Midbrain (tissue), 1 donor: ENCODE data around the gene PIM1.
A peak's percentile ranks its signal among the peaks of the same experiment; 100 is the strongest.
"Not testable (repeated sequence)": the region's sequence is repeated elsewhere in the genome, so short reads cannot be mapped to it uniquely, and the experiment has no call there.

Experiments
- DNase-seq: peaks from one replicate; lab custom pipeline; 2025; lab: John Stamatoyannopoulos, UW

The PIM1 gene

DNA sequence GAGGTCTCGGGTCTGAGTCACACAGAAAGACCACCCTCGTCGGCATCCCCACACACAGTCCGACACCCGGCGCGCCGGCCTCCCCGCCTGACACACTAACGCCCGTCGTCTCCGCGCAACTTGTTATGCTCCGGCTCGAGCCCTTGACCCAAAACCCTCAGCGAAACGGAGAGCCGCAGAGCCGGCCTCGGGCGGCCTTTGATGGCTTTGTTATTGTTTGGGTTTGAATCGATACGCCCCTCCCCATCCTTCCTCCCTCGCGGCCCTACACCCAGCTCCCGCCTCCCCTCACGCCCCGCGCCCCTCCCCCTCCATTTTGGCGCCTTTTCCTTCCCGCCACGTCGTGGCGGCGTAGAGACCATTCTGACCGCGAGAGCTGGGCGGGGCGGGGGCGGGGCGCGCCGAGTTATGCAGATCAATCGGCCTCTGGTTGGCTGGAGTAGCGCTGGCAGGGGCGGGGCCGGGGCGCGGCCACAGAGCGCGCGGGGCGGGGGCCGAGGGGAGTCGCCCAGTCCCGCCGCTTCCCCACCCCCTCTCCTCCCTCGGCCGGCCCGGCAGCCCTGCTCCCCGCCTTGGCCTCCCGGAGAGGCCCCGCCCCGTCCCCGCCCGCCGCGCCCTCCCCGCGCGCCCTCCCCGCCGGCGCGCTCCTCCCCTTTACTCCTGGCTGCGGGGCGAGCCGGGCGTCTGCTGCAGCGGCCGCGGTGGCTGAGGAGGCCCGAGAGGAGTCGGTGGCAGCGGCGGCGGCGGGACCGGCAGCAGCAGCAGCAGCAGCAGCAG lies at the start of gene PIM1:
TSS of gene PIM1 (plus strand) at position 657 of the 777 bp plus-strand sequence. CDS start 424 bp downstream, outside the sequence.
- DNase-seq: peak; percentile 98

DNA sequence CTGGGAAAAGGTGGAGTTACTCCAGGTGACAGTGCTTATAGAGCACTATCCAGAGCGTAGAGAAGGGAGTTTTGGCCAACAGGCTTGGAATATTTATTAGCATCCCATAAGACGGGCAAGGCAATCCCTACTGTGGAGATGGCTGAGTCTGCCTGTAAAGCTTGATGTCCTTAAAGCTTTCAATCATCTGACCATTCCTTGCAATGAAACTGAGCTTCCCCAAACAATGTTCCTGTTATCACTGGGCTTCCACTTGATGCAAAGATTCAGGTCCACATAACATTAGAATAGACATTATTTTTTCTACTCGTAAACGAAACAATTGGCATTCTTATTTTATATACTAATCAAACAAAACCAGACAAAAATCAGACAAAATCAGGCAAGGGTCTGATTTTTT lies 48.4 kb upstream of the PIM1 start:
- no peak for DNase-seq

GRCh38 chr6:37122861-37123260 lies 47.1 kb upstream of the PIM1 start:
- no peak for DNase-seq

DNA sequence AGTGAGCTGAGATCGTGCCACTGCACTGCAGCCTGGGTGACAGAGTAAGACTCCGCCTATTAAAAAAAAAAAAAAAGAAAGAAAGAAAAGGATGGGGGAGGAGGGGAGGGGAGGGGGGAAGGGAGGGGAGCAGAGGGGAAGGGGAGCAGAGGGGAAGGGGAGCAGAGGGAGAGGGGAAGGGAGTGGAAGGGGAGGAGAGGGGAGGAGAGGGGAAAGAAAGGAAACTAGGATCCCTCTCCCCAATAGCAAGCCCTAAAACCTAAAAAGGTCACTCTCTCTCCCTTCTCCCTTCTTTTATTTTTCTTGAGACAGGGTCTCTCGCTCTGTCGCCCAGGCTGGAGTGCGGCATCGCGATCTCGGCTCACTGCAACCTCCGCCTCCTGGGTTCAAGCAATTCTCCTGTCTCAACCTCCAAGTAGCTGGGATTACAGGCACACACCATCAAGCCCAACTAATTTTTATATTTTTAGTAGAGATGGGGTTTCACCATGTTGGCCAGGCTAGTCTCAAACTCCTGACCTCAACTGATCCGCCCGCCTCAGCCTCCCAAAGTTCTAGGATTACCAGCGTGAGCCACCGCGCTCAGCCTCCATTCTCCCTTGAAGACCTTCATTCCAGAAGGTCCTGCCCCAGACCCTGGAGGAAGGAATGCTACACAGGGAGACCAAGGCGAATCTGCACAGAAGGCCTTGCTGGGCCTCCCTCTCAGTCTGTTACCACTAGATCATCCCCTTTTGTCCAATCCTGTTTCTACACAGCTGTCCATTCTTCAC lies 45.8 kb upstream of the PIM1 start:
- no peak for DNase-seq

DNA sequence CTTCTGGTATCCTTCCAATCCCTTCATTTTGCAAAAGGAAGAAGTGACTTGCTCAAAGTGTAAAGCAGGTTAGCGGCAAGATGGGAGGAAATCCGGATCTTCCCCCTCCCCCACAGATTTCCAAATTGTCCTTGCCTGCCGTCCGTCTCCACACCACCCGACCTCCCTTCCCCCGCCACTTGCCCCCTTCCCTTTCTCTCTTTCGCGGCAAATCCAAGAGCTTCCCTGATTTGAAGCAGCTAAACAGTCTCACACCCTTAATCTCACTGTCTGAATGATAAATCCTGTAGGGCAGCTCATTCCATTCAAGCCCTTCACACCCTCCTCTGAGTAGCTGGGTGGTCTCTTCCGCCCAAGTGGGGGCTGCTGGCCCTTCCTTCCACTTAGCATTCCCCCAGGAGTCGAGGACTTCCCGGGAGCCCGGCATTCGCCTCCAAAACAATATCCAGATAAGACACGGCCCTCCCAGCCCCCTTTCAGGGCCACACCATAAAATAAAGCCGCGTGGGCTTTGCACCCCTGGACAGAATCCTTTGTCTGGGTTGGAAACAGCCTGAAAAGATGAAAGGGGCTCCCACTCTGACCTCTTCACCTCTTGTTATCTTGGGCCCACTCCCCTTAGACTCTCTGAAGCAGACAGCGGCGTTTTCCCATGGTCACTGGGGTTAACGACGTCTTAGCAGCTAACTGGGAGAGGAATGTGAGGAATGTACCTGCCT lies 44.0 kb upstream of the PIM1 start:
- DNase-seq: no peak

DNA sequence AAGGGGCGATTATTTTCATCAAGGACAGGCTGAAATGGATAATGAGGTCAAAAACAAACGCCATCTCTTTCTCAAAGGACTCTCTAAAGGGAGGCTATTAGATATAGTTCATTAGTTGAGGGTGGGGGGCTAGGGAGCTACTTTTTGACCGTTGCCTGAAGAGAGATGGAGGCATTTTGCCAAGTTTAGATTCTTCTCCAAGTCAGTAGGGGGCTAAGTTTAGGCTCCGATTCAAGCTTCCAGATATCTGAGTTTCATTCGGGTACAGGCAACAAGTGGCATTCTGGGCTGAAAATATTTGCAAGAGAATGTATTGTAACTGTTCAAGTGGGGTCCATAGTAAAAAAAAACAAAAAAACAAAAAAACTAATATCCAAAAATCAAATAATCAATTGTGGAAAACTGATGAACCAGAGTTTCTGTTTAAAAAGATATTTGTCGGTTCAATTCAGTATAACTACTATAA lies 43.4 kb upstream of the PIM1 start:
- DNase-seq: no peak

DNA sequence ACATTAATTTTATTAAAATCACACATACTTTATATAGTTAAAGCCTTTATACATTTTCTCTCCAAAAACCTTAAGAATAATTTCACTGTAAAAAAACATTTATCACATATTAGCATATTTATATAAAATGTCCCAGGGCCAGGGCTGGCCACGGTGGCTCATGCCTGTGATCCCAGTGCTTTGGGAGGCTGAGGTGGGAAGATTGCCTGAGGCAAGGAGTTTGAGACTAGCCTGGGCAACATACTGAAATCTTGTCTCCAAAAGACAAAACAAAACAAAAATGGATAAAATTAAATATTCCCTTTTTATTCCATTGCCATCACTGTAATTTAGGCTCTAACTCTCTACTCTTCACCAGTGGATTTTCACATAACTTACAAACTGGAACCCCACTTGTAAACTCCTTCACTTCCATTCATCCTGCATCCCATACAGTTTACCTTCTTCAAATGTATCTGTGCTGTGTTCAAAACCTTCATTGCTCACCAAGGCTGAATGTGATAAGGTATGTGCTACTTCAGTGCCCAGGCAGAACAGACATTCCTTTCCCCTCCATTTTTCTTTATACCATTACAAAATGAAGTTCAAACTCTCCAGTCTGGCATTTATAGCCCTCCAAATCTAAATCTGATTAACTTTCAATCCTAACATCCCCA lies 42.9 kb upstream of the PIM1 start:
- DNase-seq: no peak

DNA sequence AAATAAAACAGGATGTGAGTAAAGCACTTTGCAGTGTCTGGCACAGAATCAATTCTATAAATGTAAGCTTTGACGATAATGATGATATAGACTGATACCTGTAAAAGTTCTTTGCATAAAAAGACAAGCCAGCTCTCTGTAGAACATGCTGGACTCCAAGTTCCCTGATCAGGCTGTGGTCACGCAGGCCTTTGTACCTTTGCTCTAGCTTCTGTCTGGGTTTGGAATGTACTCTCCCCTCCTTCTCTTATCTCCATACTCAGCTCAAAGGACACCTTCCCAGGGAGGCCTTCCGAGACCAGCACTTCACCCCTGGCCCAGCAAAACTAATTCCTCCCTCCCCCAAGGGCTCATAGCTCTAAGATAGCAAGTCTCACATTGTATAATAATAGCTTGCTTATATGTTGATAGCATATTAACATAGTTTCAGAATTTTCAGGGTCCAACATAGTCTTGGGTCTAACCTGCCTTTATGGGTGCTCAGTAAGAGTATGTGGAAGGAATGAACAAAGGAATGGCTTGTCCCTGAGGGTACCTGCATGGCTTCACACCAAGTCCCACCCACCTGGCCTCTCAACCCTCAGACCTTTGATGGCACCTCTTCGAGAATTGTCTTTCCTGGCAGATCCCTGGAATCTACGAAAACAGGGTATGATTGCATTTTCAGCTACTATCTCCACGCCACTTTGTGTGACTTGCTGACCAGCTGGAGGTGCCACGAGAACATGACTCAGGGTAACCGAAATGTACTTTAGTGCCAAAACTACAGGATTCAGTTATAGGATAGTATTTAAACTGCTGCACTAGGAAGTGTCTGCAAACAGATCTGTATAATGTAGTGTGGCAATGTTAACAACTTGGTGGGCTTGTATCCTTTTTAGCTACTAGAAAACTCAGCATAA lies 41.7 kb upstream of the PIM1 start:
- no peak for DNase-seq

DNA sequence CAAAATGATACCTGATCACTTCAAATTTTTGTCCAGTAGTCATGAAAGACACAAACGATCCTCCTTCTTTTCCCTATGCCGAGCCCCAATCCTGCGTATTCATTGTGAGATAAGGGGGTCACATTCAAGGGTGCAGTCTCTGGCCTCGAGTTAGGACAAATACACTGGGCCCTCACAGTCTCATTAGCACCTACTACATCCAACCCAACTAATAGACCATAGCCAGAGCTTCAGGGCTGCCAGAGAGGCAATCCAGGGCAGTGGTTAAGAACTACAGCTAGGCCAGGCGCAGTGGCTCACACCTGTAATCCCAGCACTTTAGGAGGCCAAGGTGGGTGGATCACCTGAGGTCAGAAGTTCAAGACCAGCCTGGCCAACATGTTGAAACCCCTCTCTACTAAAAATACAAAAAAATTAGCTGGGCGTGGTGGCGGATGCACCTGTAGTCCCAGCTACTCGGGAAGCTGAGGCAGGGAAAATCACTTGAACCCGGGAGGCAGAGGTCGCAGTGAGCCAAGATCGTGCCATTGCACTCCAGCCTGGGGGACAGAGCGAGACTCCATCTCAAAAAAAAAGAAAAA lies 41.0 kb upstream of the PIM1 start:
- DNase-seq: not testable (repeated sequence)

DNA sequence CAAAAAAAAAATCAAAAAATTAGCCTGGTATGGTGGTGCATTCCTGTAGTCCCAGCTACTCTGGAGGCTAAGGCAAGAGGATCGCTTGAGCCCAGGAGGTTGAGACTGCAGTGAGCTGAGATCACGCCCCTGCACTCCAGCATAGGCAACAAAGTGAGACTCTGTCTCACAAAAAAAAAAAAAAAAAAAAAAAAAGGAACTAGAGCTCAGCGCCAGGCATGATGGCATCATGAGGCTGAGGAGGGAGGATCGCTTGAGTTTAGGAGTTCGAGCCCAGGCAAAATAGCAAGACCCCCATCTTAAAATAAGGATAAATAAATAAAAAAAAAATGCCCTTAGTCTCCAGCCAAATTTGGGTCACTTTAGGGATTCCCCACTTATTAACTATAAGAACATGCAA lies 40.4 kb upstream of the PIM1 start:
- no peak for DNase-seq

- DNase-seq: no peak
These were observed 39.2 kb upstream of the PIM1 start for GRCh38 chr6:37130704-37131103.

GRCh38 chr6:37131104-37131959 lies 38.6 kb upstream of the PIM1 start:
- peak; percentile 36 for DNase-seq

DNA sequence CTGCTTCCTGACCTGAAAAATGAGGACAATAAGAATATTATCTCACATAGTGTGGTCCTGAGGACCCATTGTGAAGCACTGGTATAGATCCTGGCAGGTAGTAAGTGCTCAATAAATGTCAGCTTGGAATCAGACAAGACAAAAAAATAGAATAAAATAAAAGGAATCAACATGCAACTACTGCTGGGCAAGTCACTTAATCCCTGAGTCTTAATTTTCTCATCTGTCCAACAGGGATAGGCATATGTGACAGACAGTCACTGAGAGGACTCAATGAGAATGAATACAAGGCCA lies 38.0 kb upstream of the PIM1 start:
- no peak for DNase-seq

DNA sequence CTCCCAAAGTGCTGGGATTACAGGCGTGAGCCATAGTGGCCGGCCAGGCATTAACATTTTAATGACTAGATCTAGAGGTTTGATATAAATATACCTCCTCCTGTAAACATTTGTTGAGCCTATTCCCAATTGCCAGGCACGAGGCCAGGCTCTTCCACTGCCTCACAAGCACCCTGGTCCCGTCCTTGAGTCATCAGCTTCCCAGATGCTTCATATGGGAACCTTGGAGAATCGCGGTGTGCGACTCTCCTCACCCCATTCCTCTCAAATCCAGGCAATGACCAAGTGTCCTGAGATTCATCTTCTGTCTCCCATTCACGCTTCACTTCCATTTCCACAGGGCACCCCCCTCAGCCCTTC lies 35.9 kb upstream of the PIM1 start:
- no peak for DNase-seq

DNA sequence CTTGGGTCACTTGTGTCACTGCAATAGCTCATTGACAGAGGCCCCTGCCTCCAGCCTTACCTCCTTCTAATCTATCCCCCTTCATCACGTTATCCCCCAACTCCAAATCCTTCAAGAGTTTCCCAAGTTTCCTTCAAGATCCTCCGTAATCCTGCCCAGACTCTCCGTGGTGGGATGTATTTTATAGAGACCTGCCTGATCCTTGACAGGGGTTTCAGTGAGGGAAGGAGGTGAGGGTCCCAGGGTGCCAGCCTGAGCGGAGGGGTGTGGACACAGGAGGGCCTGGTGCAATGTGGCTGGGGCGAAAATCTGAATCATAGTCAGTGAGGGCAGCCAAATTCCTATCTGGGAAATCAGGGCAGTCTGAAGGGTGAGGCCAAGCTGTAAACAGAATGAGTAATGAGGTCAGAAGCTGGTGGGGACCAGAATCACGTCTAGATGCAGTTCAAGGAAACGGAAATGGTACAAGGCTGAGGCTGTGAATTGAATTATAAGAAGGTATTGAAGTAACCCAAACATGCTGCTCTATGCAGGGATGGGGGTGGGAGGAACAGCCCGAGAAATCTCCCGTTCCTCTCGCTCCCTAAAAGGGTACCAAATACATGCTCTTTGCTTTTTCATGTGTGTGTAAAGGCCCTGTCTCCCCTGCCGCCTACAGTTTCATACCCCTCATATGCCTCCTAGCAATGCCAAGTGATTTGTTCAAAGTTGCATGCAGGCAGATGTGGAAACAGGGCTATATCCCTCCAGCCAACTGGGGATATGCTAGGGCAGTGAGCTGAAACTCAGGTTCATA lies 35.4 kb upstream of the PIM1 start:
- no peak for DNase-seq

- no peak for DNase-seq
These were observed 33.9 kb upstream of the PIM1 start for GRCh38 chr6:37135835-37136694.

- no peak for DNase-seq
These were observed 33.1 kb upstream of the PIM1 start for GRCh38 chr6:37136821-37137200.
